PC-3 (cell line): Measurements from ENCODE around the gene TMEM209.

Experiments
- CTCF ChIP-seq: fragments of 300-600 bp; sonication (generic); conservative IDR thresholded peaks from 2 replicates; pipeline ENCODE4 v1.5.1; 2017; ENCODE audit warnings: antibody characterized with exemption, low read depth, mild to moderate bottlenecking, low read length
- EZH2 ChIP-seq: fragments of 300-600 bp; sonication (generic); IDR thresholded peaks from one replicate; pipeline ENCODE4 v1.6.1; 2017; ENCODE audit warnings: antibody characterized with exemption, mild to moderate bottlenecking, low read length; ENCODE audit not compliant: unreplicated experiment
- EZH2phosphoT487 ChIP-seq: fragments of 300-600 bp; sonication (generic); IDR thresholded peaks from 2 replicates; pipeline ENCODE4 v1.6.1; 2018; ENCODE audit warnings: mild to moderate bottlenecking, antibody characterized with exemption, low read length, borderline replicate concordance

DNA sequence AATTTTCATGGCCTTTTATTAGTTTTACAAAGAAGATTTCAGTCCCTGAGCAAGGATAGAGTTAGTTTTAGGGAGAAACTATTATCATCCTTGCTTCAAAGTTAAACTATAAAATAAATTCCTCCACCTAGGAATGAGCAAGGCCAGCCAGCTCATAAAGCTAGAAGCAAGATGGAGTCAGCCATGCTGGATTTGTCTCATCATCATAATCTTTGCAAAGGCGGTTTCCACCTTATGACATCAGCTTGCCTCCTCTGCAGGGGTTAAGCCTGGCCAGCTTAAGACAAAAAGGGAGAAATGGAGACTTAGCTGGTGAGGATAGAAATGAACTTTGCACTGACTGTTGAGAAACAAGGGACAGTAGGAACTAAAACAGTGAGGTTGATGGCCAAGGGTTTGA, 21.1 kb upstream of the TMEM209 start:
- TF ChIP-seq CTCF (no peak), EZH2phosphoT487 (no peak), EZH2 (no peak)
